GM03348 (cell line): ENCODE data around the gene CROCC2.

Experiments used
- DNase-seq: peaks from one replicate; pipeline ENCODE4 v3.0.0; 2012; ENCODE audit warnings: low spot score

The CROCC2 gene

GRCh38 chr2:240875228-240876034, 30.7 kb upstream of the CROCC2 start:
- DNase-seq, result no peak

DNA sequence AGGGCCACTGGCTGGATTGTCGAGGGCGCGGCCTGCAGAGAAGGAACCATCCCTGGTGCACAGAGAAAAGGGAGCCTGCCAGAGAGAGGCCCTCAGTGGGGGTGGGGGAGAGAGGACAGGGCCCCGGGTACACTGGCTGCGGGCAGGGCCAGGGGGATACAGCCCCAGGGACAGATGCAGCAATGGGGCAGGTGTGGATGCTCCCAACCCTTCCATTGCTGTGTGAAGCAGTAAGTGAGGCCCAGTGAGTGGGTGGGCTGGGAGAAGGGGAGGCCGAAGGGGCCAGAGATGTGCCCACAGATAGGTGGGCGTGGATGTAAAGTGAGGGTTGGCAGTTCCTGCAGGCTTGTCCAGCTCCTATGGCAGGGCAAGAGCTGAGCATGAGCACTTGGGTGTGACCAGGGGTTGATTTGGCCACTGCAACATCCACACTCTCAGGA, 30.1 kb upstream of the CROCC2 start:
- no peak for DNase-seq

GRCh38 chr2:240876475-240877251, 29.5 kb upstream of the CROCC2 start:
- no peak for DNase-seq

GRCh38 chr2:240877460-240878340, 28.4 kb upstream of the CROCC2 start:
- no peak for DNase-seq

DNA sequence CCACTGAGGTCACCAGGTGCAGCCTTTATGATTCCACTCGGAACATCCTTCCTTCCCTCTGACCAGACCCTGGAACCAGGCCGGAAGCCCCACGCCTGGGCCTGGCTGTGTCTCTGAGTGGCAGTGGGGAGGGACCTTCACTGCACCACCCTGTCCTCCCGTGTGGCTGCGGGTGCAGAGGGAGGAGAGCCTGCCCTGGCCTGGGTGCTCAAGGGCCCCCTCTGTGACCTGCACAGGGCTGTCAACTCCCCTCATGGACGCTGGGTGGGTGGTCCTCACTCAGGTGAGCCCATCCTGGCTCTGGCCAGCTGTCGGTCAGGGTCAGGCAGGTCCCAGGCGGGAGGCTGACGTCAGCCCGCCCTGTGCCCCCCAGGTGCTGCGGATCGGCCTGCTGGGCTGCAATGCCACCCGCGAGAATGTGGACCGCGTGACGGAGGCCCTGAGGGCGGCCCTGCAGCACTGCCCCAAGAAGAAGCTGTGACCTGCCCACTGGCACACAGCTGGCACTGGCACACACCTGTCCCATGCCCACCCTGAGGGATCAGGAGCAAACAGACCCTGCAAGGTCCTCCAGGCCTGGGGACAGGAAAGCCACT, 27.7 kb upstream of the CROCC2 start:
- DNase-seq, result no peak

DNA sequence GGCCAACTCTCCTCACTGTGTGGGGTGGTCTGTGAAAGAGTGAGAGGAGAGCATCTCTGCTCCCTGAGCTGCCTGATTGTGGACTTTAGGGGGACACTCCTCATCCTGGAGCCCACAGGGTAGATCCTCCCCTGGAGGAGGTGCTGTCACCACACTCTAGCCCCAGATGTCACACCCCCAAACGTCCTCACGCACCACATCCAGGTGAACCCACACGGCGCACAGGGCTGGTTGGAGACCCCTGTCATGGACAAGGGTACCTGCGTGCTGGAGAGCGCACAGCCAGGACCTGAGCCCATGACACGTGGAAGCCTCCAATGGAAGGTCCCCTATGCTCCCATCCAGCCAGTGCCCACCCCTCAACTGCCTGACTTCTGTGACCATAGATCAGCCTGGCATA, 27.0 kb upstream of the CROCC2 start:
- no peak for DNase-seq

DNA sequence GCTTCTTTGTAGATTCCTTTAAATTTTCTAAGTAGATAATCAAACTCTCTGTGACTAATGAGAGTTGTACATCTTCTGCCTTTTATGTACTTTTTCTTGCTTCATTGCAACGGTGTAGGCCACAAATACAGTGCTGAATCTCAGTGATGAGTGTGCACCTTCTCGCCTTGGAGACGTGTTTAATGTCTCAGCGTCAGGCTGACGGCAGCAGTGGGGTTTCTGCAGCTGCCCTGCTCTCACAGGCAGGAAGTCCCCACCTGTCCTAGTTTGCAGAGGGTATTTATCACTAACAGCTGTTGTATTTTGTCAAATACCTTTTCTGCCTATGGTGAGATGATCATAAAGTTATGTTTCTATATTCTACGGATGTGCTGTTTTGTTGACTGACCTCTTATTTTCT, 24.2 kb upstream of the CROCC2 start:
- no peak for DNase-seq

DNA sequence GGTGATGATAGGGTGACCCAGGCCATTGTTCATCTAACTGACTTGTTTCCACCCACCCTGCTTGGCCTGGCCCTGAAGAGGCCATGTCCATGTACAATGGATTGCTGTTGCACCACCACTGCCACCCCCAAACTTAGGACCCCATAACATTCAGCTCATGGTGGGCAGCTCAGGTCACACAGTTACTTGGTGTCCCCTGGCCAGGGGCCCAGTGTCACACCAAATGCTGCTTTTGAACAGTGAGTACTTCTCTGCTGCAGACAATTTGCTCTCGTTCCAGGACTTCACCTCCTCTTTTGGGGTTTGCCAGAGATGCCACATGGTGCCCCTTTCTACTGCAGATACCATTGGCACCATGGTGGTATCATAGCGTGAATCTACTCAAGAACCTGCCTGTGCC, 21.9 kb upstream of the CROCC2 start:
- DNase-seq, result no peak

DNA sequence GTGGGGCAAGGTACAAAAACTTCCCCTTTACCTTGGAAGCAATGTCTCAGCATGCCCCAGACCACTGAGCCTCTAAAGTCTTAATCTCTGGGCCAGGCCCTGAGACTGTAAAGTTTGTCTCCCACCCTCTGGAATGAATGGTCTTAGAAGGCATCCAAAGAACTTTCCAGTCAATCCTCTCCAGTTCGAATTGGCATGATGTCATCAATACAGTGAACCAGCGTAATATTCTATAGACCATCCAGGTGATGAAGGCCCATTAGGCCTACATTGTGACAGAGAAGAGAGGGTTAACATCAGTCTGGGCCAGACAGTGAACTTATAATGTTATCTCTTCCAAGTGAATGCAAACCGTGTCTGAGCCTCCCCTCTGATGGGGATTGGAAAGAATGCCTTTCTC, 21.4 kb upstream of the CROCC2 start:
- DNase-seq, result no peak

DNA sequence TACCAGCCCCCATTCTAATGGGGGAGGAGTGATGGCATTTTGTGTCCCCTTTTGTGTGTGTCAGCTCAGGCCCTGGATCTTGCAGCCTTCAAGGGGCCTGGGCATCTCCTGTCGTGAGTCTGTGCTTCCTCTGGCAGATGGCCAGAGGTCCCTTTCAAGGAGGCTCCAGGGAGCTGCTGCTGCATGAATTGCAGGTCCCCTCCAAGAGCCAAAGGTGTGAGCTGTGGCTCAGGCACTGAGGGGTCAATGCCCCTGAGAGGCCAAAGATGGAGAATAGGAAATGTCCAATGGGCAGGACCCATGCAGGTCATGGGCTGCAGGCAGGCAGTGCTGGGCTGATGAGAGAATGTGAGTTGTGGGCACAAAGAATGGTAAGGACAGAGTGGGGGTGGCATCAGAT, 20.6 kb upstream of the CROCC2 start:
- DNase-seq, result no peak

DNA sequence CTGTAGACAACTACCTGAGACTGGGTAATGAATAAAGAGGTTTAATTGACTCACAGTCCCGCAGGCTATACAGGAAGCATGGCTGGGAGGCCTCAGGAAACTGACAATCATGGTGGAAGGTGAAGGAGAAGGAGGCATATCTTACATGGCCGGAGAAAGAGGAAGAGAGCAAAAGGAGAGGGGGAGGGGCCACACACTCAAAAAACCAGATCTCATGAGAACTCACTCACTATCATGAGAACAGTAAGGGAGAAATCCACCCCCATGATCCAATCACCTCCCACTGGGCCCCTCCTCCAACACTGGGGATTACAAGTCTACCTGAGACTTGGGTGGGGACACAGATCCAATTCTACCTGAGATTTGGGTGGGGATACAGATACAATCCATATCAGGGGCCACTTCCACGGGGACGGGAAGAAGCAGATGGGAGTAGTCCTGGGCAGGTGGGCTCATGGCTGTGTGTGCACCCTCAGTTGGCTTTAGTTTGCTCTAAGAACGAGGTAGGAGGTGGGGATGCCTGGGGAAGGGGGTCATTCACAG, 20.0 kb upstream of the CROCC2 start:
- DNase-seq, result no peak

GRCh38 chr2:240886678-240887609, 19.2 kb upstream of the CROCC2 start:
- DNase-seq, result no peak

DNA sequence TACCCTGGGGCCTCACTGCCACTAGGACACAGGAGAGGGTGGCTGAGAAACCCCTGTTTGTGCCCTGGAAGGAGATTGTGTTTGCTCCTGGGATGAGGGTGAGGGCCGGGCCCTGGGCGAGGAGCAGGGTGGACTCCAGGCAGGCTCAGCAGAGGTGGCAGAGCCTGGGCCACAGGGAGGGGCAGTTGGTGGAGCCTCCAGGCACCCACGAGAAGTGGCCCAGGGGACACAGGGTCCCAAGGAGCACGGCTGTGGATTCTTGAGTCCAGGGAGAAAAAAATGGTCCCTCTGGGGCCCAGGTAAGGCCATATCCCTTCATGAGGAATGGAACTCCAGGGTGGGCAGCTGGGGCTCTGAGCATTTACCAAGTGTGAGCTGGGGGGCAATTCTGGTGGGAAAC, 18.5 kb upstream of the CROCC2 start:
- DNase-seq, result no peak

- DNase-seq, result no peak
These were observed 17.8 kb upstream of the CROCC2 start for GRCh38 chr2:240888130-240888889.

- no peak for DNase-seq
These were observed 17.1 kb upstream of the CROCC2 start for GRCh38 chr2:240888890-240889573.

- DNase-seq, result no peak
These were observed 16.3 kb upstream of the CROCC2 start for GRCh38 chr2:240889601-240890560.

DNA sequence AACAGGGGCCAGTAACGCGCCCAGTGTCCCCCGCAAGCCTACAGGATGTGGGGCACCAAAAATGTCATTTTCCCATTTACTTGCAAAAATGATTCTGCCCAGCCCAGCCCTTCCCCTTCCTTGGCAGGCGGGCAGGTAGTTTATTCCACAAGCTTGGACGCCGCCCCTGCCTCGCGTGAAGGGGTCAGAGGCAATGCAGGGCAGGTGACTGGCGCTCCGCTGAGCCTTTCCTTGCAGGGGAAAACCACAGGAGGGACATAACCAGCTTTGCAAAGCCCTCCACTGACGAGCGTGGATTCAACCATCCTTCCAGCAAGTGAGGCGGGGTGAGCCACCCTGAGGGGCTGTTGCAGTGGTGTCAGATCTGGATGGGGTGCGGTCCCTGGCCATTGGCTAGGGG, 15.4 kb upstream of the CROCC2 start:
- no peak for DNase-seq
